ENCODE results near the gene SPAAR.
"Not testable (repeated sequence)": the region's sequence is repeated elsewhere in the genome, so short reads cannot be mapped to it uniquely, and the experiment has no call there.

- TF ChIP-seq CTCF (IDR thresholded peaks at IDR 0.05 in 2 of 3, conservative IDR thresholded peaks at IDR 0.05 in 1 of 3; ENCODE audit: borderline replicate concordance in 1 of 3, insufficient read depth in 1 of 3, low read depth in 2 of 3, low read length in 2 of 3); ELF1 (IDR thresholded peaks at IDR 0.05; ENCODE audit: borderline replicate concordance, low read depth); EZH2 (IDR thresholded peaks at IDR 0.05); SP1 (IDR thresholded peaks at IDR 0.05; ENCODE audit: low read depth); TCF7L2 (IDR thresholded peaks at IDR 0.05; ENCODE audit: borderline replicate concordance, extremely low read depth, insufficient read depth, insufficient read length); POLR2AphosphoS5 (IDR thresholded peaks at IDR 0.05; ENCODE audit: low read depth, low read length); RAD21 (IDR thresholded peaks at IDR 0.05; ENCODE audit: low read depth); MAX (IDR thresholded peaks at IDR 0.05): not testable (repeated sequence)
Observed at GRCh38 chr9:35913429-35913828, 4.1 kb downstream of the SPAAR start.
